HG03558 (cell line): Measurements from ENCODE around the gene GDPD4.
"Not testable (repeated sequence)": the region's sequence is repeated elsewhere in the genome, so short reads cannot be mapped to it uniquely, and the experiment has no call there.

Experiments used
- ATAC-seq: cut with Tn5 transposase; IDR thresholded peaks from one replicate; pipeline ENCODE4 v1.9.1; 2021; ENCODE audit warnings: moderate number of reproducible peaks; ENCODE audit not compliant: unreplicated experiment; ENCODE audit errors: extremely low read depth

The GDPD4 gene

DNA sequence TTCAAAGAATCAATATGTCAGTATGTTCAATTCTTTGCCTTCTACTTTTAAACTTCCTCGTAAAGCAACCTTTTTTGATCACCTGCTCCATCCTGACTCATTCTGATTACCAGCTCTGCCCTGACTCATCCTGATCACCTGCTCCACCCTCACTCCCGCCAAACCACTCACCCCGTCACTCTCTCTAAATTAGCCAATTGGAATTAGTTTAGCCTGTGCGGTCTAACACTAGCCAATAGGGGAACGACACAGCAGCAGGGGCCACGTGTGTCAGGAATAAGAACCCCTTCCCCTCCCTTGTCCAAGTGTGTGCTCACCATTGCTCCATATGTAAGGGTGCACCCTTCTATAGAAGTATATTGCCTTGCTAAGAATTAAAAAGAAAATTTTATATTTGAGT lies 1.5 kb downstream of the GDPD4 start:
- ATAC-seq: not testable (repeated sequence)

DNA sequence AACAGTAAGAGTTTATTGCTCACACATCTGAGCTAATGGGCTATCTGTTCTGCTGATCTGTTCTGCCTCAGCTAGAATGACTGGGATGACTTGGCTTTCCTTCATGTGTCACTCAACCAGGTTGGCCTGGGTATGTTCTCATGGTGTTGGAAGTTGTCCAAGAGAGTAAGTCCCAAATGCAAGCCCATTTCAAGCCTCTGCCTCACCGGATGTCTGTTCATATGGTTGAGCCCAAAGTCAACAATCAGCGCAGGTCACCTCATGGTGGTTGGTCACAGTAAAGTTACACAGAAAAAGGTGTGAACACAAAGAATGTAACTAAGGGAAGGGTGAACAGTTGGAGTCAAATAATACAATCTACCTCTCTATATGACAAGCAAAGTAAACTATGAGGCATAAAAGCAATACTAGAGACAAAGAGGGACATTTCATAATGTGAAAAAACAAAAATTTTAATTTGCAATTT lies 1.9 kb downstream of the GDPD4 start:
- no peak for ATAC-seq

DNA sequence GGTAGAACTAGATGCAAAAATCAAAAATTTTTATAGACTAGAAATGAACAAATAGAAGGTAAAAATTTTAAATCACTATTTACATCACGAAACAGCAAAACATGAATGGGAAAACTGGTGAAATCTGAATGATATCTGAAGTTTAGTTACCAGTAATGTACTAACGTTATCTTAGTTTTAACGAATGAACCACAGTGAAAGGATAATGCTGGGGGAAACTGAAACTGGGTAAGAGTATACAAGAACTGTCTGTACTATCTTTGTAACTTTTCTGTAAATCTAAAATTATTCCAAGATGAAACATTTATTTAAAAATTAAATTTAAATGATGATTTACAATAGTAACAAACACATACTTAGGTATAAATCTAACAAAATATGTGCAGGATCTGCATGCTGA lies 7.4 kb downstream of the GDPD4 start:
- no peak for ATAC-seq

DNA sequence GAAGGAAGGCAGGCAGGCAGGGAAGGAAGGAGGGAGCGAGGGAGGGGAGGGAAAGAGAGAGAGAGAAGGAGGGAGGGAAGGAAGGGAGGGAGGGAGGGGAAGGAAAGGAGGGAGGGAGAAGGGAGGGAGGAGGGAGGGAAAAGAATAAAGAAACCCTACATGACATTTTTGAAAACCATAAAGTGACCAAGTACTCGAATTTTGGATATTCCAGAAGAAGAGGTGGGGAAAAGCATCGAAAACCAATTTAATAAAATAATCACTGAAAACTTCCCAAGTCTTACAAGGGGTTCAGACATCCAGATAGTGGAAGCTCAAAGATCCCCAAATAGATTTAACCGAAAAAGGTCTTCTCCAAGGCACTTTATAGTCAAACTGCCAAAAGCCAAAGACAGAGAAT lies 11.7 kb downstream of the GDPD4 start:
- no peak for ATAC-seq

DNA sequence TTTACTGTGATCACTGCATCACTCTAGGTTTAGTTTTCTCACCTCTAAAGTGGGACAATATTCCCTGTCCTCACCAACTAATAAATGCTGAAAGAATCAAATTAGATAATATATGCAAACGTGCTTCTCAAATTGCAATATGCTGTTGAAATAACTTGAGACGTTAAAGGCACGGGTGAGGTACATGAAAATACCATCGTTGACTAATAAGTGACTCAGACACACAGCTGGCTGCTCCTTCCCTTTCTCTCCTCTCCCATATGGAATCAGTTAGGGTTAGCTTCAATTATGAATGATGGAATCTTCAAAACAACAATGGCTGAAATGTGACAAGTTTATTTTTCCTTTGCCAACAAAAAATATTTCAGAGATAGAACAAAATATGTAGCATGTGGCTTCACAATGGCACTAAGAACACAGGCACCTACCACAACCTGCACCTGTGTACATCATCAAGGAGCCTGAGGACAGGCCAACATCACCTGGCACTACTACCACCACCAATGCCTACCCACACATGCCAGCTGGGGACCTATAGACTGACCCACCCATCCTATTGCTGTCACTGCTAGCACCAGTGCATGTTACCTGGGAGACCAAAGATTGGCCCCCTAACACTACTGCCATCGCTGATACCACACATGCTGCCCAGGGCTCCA lies 13.7 kb downstream of the GDPD4 start:
- no peak for ATAC-seq

DNA sequence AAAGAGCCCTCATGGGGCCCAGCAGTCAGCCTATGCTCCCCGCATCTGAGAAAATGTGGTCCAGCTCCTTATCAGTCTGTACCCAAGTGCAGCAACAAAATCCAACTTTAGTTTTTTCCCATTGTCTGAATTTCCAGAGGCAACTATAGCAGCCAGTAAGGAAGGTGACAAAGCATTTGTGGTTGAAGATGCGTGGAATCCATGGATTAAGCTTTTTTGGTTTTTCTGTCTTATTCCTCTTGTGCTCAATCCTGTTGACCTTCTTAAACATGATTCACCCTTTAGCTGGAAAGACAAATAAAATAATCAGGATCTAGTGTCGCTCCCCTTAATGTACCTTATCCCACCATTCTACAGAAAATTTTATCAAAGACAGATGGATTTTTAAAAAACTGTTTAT lies 14.3 kb downstream of the GDPD4 start:
- no peak for ATAC-seq

DNA sequence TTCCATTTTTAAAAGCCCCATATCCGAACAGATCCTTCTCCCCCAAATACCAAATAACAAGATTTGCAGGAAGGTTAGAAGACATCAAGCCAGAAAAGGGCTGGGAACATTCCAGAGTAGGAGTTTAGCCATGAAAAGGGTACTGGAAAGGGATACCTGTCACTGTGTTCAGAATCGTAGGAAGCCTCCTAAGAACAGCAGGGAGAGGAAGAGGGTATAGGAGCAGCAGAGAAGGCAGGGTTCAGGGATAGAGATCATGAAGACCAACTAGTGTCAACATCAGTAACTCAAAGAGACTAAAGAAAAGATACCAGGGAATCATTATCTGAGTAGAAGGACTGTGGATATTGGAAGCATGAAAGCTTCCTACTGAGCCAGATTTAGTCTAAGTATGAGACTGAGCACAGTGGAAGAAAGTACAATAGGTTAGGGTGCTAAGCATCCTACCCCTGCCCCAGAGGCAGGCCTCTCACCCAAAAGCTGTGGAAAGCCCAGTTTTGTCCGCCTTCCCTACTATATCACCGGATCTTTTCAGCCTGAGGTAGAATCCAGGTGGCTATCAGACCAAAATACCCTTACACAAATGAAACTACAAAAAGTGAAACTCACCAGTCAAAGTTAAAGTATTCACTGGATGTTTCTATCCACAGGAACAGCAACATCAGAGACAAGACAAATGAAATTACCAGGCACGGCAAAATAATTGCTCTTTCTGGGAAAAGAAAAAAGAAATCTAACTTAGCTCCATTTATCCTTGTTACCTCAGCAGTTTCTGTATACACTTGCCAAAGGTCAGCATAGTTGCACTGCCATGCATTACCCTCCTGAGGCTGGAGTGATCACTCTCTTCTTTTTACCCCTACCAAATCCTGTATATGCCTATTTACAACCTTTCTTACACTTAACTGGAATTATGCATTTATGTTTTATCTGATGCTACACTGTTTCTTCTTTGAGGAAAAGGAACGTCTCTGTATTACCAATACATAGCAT lies 16.7 kb downstream of the GDPD4 start:
- ATAC-seq: no peak

DNA sequence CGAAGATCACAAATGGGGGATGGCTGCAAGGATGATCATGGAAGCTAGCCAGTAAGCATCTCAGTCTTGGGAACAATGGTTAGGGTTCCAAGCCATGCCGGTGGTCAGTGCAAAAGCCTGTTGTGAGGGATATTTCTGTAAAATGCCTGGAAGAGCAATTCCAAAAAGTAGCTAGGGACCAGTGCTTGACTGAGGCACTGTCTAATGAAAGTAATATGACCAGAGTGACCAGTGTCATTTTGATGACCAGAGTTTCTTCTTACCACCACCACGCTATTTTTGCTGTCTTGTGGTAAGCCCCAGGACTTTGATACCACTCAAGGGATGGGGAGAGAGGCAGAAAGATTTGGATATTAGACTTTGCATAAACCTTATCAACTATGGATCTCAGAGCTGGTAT lies 18.4 kb downstream of the GDPD4 start:
- no peak for ATAC-seq

DNA sequence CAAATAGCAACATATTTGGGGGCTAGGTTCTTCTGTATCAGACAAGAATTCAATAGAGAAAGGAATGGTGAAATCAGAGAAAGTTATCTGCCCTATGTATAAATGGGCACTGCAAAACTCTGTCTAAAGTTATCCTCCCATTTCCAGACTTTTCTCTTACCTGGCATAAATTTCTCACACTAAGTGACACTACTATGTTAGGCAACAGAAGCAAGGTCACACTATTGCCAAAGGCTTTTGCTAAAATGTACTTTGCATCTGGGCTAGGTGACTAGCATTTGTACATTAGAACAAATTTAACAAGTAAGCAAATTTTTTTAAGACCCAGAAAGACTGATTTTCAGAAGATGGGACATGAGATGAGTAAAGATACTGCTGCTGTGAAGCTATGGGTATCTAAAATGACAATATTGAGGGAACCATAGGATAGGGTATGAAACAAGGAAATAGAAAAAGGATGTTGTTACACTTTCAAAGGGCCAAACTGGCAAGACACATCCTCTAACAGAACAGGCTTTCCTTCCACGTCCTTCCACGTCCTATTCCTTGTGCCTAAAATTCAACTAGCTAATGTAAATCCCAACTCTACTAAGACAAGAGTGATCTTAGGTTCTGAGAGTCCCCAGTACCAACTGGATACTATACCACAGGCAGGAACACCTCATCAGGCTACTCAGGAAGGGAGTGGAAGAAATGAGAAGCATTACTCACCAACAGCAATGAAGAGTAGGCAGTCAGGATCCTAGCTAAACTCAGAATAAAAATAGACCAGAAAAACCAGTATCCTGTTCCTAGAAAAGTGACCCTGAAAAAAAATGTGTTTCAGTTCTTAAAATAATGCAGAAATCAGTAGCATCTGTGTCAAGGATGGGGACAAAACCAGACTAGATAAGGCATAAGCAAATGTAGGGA lies 22.6 kb downstream of the GDPD4 start:
- ATAC-seq: no peak

DNA sequence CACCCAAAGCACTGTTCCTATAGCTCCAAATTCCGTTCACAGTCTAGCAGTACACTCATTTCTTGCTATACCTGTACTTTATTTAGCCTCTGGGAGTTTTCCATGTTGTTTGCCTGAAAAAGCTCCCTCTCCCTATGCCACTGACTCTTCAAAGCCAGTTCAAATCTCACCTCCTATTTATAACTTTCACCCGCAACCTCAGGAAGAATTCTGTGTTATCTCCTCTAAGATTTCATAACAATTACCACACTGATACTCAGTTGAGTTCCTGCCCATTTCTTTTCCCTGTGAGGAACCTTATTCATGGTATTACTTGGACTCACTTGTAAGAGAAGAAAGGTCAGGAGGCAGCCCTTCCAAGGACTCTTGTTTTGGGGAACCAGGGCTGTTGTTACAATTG lies 25.2 kb downstream of the GDPD4 start:
- no peak for ATAC-seq

DNA sequence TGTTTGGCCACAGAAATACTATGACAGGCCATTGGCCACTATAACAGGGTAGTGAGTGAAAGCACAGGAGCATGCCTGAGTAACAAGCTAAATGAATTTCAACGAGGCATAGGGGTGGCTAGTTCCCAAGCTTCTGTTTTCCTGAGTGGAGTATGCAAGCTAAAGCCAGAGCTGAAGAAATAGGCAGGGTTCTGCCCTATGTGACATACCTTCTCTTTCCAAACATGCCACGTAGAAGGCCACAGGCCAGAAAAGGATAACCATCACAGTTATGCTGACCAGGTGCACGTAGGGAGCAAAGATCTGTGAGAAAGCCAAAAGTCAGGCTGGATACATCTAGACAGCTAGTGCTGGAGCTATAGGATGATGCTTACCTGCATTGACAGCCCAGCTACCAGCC lies 30.6 kb downstream of the GDPD4 start:
- ATAC-seq: no peak

DNA sequence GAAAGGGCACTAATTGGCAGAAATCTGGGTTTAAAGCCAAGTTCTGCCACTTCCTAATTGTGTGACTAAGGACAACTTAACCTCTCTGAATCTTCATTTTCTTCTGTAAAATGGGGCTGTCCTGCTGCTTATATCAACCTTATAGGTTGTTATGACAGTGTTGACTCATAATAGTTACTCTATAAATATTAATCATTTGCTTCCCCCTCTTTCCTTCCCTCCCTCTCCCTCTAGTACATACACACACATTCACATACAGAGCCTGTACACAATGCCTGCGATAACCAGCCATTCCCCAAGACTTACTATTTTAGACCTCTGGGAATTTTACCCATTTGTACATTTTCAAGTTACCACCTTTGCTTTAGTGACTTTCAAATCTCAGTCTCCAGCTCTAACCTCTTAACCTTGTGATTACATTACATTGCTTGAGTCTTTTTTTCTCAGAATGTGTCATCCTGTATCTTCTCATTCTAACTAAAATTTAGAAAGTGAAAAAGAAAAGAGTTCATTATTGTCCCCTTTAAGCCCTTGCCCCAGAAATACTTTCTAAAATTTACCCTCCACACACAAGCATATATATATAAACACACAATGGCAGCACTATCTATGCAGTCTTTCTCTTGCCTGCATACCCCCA lies 31.9 kb downstream of the GDPD4 start:
- no peak for ATAC-seq

DNA sequence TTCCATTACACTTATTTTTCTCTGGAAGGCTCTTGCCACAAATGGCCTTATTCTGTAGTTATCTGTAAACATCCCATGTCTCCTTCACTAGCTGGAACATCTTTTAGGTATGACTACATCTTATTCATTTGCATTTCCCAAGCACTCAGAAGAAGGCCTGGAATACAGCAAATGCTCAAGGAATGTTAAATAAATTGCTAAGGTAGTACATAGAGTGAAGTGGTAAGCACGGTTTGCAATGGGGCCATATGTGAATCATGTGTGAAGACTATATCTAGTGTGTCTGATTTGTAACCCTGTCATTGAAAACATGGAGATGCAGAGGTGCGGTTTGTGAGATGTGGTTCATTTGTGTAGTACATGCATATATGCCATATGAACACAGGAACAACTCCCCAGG lies 33.5 kb downstream of the GDPD4 start:
- no peak for ATAC-seq

DNA sequence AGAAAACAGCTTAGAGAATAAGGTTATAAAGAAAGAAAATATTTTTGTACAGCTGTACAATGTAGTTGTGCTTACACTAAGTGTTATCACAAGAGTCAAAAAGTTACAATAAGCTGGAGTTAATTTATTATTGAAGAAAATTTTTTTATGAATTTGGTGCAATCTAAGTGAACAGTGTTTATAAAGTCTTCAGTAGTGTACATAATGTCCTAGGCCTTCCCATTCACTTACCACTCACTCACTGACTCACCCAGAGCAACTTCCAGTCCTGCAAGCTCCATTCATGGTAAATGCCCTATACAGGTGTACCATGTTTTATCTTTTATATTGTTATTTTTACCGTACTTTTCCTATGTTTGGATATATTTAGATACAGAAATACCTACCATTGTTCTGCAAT lies 34.7 kb downstream of the GDPD4 start:
- ATAC-seq: no peak

DNA sequence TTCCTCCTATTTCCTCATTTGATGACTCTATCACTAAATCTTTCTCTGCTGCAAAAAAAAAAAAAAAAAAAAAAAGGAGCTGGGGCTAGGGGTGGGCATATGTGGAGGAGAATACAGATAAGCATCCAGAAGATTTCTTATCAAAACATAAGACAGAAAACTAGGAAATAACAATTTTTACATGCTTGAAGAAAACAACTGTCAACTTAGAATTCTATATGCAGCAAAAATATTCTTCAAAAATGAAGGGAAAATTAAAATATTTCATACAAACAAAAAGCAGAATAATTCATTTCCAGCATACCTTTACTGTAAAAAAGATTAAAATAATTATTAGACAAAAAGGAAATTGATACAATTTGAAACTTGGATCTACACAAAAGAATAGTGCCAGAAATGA lies 38.7 kb downstream of the GDPD4 start:
- no peak for ATAC-seq

DNA sequence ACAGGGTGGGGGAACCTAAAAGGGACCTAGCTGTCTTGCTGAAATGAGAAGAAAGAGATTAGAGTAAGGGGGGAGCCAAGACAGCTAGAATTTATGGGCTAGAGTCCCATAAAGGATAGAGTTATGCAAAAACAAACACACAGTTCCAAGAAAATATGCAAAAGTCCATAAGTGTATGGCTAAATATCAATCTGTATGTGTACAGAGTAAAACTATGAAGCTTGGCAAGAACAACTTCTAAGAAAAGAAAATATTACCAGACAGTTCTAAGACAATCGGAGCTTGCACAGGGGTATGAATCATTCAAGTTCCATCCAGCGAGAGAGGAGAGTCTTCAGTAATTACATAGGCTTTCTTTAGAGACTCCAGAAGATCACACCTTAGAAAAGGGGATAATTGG lies 41.8 kb downstream of the GDPD4 start:
- no peak for ATAC-seq

DNA sequence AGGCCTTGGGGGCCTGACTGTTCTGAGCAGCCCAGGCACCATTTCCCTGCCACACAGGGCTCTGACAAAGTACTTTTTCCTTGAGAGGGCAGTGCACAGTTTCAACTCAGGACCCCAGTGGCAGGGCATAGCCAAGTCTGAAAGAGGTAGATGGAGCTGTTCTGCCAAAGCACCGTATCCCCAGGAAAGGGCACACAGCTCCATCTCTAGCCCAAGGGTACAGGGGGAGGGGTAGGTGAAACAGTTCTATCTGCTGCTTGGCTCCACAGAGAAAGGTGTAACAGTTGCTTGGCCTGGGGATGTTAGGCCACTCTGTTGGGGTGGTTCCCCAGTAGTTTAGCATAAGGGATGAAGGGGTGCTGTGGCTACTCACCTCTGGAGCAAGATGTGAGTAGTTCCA lies 47.8 kb downstream of the GDPD4 start:
- ATAC-seq: no peak

DNA sequence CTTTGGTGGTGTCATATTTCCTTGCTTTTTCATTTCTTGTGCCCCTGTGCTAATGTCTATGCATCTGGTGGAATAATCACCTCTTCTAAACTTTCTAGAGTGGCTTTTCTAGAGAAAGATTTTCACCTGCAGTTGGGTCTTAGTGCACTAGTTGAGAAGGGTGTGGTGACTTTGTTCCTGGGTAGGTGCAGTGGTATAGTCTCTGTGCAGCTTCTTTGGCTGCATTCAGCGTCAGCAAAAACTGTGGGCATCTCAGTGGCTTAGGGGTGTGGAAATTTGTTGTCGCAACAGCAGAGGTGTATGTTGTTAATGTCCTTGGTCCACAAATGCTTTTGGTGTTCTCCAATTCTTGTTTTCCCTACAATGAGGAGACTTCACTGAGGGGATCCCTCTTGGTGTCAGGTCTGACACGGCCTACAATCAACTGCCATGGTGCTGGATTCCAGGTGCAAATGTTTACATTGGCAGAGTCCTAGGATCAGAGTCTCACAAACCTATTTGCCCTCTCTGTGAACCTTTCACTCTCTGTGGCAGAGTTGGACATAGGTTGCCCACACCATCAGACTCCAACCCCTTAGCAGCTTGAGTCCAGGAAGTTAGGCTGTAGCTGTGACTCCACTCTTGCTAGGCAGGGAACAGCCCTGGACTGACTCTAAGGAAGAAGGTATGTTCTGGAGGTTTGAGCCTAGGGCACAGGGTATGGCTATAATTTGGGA lies 48.8 kb downstream of the GDPD4 start:
- no peak for ATAC-seq

DNA sequence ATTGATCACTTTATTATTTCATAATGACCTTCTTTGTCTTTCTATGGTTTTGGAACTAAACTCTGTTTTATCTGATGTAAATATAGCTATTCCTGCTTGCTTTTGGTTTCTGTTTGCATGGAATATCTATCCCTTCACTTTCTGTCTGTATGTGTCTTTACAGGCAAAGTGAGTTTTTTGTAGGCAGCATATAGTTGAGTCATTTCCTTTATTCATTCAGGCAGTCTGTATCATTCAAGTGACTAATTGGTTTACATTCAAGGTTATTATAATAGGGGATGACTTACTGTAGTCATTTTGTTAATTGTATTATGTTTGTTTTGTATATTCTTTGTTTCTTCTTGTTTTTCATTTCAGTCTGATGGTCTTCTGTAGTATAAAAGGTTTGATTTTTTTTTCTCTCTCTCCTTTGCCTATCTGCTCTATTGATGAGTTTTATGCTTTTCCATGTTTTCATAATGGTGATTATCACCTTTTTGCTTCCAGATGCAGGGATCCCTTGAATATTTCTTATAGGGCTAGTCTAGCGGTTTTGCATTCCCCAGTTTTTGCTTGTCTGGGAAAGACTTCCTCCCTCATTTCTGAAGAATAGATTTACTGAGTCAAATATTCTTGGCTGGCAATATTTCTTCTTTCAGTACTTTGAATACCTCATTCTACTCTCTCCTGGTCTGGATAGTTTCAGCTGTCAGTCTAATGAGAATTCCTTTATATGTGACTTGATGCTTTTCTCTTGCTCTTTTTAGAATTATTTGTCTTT lies 50.4 kb downstream of the GDPD4 start:
- no peak for ATAC-seq
